IPS-11a (cell line): ENCODE measurements around the gene MTOR.

ENCODE experiments used
- H3K4me3 ChIP-seq: one replicate; pipeline ENCODE4 v1.5.1; 2013; ENCODE audit warnings: low read depth, low read length, control low read depth

The MTOR gene

DNA sequence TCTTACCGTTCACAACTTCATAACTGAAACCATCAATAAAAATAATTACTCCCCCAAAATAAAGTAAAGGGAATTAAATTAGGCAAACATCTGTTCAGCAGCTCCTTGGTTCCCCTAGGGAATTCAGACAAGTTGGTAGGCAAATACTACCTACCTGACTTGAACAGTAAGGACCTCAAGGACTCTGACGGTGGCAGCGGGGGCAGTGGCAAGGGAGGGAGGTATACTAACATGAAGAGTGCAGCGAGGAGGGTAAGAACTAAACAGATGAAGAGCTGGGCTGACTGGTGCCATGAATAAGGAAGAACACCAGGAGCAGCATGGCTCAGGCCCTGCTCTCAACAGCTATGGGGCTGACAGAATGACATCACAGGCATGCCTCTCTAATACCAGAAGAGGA is 33.1 kb downstream of the MTOR start:
- no peak overlapping the region for H3K4me3 ChIP-seq

DNA sequence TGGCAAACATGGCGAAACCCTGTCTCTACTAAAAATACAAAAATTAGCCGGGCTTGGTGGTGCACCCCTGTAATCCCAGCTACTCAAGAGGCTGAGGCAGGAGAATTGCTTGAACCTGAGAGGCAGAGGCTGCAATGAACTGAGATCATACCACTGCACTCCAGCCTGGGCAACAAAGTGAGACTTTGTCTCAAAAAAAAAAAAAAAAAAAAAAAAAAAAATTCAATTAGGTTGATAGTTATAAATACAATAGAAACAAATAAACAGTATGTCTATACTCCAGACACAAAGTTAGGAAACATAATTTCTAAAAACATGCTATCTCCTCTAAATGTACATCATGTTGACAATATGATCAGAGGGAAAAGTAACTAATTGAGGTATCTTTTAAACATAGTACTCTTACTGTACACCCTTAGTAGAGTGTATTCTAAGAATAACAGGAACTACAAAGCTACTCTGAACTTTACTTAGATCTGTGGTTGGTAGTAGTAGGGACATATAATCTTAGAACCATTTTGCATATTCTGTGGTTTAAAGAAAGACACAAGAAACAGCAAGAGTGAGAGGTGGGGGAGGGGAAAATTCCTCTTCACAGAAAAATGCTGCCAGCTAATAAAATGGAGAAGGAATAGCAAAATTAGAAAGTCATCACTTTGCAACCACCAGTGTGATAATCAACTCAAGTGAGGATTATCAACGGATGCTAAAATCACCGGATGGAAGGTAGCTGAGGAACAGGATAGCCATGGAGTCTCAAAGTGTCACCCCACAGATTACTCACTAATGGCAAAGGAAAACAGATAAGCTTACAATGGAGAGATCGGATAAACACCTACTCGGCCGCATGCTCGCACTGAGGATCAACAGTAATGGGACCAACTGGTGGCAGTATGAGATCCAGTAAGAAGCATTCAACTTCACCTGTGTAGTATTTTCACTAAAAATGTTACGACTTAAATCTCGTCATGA is 35.0 kb downstream of the MTOR start:
- no peak overlapping the region for H3K4me3 ChIP-seq

DNA sequence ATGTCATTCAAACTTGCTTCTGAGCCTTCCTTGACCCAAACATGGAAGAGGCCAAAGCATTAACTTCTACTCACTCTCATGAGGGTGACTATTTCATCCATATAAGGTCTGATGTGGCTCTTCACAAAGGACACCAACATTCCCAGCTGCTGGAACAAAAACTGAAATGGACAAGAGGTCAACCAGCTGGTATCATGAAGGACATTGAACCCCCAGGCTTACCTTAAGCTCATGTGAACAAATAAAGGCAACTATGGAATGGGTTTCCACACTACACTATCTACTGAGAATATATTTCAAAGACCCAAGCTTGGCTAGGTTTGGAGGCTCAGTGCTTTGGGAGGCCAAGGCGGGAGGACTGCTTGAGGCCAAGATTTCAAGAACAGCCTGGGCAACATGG is 46.3 kb downstream of the MTOR start:
- H3K4me3 ChIP-seq = no peak overlapping the region

DNA sequence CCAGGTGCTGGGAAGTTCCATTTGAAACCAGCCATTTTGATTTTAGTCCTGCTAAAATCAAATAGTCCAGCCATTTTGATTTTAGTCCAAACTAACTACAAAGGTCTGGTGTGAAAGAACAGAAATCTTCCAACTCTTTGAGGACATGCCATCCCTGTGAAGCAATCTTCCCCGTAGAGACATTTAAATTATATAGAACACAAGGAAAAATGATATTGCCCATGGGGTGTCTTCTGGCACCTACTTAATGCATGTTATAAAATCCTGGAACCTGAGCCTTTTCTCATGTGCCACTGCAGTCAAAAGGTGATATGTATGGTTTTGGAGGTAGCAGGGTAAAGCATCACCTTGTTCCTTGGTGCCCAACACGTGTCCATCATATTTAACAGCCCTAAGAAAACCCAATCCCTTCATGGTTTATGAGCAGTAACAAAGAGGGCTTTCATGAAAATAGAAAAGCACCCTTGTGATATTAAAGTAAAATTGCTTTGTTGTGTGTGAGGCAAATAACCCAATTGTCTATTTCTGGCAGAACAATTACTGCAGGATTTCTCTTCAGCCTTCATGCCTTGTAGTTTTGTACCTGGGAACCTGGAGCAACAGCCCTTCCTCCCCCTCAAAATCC is 46.9 kb downstream of the MTOR start:
- no peak overlapping the region for H3K4me3 ChIP-seq

DNA sequence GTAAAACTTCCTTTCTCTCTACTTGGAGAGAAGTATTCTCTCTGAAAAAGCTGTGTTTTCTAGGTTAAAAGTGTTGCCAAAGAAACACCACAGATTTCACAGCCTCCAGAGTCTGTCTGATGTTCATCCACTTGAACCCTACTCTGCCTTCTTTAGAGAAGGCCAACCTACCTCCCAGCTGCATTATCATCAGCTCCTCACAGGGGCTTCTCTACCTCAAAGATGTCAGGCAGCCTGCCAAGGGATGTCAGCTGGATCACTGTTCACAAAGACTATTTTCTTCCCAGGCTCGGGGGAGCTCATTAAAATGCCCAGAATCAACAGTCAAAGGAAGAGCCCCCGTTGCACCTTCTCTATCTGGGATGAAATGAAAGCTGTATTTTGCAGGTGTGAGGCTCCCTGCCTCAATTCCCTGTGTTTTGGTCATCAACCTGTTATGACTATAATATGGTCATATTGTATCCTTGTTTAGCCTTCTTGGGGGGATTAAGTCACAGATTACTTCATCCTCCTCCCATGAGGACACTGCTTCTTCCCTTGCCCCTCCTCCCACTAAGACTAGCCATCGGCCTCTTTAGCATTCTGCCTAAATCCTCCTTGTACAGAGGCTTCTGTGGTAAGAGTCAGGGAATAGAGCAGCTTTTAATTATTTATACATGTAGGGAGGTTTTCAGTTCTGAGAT is 47.5 kb downstream of the MTOR start:
- no peak overlapping the region for H3K4me3 ChIP-seq

DNA sequence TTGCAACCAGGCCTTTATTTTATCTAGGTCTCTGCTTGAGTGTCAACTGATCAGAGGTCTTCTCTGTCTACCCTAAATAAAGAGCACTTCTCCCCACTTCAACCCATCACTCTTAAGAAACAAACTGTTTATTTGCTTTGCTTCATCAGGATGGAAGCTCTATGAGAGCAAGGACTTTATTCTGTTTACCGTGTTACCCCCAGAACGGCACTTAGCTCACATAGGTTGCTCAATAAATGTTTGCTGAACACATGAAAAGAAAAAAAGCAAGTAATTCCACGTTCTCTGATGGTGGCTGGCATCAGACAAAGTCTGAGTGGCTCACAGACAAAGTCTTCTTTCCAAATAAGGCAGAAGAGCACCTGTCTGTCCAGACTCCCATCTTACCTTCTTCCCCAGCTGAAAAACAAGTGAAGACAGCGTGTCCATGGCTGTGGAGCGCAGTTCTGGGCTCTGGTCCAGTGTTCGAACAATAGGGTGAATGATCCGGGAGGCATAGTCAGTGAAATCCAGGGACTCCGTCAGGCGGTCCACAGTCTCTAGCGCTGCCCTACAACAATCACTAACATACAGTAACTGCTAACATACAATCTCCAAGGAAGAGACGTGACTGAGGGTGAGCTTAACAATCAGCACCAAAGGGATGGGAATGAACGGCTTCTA is 50.3 kb downstream of the MTOR start:
- no peak overlapping the region for H3K4me3 ChIP-seq

DNA sequence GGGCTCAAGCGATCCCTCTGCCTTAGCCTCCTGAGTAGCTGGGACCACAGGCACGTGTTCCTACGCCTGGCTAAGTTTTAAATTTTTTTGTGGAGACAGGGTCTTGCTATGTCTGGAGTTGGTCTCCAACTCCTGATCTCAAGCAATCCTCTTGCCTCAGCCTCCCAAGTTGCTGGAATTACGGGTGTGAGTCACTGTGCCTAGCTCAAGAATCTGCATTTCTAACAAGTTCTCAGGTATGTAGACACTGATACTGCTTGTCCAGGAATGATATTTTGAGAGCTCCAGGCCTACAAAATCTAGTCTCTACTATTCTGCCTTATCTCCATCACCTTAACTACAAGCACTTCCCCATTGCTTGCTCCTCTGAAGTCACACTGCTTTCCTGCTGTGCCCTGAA is 50.9 kb downstream of the MTOR start:
- H3K4me3 ChIP-seq = no peak overlapping the region

DNA sequence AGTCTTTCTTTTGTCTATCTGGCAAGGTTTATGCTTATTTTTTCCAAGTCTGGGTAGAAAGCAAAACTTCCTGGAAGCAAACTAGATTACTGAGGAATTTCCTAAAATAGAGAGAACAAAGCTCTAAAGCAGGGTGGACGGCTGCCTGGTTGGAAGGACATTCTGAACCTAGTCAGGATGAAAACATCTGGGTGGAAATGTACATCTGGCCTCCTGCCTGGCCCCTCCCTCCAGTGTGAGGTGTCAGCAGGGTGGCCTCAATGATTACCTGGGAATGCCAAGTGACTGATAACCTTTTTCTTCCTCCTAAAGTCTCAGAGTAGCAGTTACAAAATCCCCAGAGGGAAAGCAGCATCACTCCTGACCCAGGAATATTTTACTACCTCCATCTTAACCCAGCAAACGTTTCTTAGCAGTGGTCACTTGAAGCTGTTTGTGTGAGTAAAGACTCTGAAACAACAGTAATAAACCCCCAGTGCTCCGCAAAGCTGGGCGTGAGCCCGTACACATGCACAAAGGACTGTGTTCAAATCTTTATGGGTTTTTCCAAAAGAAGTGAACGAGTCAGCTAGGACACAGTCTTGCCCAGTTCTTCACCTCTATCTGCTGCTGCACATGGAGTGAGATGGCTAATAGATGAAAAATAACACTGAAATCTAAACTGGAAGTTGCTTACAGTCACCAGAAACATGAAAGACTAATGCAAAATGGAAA is 54.3 kb downstream of the MTOR start:
- H3K4me3 ChIP-seq = no peak overlapping the region

DNA sequence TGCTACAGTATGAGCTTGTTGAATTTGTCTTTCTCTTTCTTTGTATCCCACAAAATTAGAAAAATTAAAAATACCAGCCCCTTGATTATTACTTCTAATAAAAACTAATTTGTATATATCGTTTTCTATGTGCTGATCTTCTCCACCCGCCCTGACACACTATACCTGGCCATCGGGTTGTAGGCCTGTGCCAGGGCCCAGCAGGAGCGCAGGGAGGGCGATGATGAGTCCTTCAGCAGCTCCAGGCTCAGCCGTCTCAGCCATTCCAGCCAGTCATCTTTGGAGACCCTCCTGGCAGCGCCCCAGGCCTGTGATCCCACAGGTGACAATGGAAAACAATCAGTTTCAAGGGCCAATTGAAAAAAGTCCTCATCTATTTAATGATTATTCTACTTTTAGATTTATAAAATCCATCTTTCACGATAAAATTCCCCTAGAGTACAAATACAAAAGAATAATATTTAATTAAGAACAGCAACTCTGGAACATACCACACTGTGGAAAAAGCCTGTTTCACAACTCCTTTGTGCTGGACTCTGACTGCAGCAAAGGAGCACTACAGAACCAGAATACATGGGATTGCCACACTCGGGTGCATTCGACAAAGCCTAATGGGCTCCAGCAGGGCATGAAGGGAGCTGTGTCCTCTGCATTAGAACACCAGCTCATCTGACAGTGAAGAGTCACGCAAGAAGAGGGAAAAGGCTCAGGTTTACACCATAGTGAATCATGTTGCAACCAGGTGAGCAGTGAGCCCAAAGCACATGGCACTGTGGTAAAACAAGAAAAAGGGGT is 57.8 kb downstream of the MTOR start:
- H3K4me3 ChIP-seq = no peak overlapping the region

DNA sequence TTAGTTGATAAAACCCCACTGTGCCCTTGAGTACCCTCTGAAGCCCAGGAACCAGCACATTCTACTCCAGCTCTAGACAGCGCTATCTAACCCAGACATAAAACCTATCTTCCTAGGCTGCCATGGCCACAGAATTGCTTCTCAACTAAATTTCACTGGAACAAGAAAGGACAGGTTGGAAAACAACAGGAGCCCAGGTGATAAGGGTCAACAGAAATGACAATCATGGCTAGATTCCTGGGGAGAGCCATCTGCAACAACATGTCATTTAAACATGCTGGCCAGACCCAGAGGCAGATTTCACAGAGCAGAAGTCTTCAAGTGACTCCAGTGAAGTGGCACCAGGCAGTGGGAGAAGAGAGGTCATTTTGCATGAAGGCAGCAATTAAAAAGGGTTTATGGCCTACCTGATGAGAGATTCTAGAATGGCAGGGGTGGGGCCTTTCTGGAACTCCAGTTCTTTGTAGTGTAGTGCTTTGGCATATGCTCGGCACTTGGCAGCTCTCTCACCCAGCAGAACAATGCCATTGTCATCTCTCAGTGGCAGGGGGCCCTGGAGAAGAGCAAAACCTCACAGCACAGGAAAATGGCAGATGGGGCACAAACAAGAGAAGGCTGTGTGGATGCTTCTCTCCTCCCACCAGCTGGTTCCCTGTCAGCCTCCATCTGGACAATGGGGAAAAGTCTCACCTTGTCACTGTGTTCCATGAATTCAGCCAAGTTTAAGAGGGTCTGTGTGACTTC is 63.3 kb downstream of the MTOR start:
- no peak overlapping the region for H3K4me3 ChIP-seq

DNA sequence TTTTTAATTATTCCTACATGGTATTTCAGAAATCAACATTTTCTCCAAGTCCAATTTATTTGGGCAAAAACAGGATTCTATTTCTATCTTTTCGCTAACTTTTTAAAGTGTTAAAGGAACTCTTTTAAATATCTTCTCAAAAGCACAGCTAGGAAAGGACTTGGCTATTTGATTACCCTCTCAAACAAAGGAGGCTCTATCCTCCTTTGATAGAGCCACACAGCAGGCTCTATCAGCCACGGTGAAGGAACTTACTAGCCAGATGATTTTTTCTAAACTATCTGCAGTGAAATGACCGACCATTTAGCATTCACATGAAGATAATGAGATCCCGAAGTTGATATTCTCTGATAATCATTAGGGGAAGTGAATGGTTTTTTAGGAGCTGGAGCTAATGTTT is 64.1 kb downstream of the MTOR start:
- H3K4me3 ChIP-seq = no peak overlapping the region

DNA sequence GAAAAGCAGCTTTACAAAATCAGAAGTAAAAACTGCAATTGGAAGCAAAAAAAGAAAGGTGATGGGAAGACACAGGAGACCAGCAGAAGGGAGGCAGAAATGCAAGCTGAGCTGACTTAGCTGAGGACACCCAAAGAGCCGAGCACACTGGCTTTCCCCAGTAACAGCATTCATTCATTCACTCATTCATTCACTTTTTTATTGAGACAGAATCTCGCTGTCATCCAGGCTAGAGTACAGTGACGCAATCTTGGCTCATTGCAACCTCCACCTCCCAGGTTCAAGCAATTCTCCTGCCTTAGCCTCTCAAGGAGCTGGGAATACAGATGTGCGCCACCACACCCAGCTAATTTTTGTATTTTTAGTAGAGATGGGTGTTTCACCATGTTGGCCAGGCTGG is 65.0 kb downstream of the MTOR start:
- no peak overlapping the region for H3K4me3 ChIP-seq

DNA sequence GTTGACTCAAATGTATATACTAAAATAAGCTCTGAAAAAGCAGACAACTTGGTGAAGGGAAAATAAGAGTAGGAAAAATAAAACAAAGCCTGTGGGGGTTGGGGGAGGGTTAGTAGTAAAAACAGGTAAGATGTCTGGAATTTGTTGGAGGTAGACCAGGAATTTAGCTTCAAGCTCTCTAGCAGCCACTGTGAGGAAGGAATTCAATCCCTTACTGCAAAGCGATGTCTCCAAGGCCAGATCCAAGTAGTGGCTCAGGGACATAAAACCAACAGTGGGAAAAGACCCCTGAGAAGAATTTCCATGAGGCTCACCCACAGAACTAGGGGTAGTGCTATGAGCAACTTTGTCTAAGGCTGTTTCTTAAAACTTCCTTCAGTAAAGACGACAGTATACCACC is 65.4 kb downstream of the MTOR start:
- no peak overlapping the region for H3K4me3 ChIP-seq

DNA sequence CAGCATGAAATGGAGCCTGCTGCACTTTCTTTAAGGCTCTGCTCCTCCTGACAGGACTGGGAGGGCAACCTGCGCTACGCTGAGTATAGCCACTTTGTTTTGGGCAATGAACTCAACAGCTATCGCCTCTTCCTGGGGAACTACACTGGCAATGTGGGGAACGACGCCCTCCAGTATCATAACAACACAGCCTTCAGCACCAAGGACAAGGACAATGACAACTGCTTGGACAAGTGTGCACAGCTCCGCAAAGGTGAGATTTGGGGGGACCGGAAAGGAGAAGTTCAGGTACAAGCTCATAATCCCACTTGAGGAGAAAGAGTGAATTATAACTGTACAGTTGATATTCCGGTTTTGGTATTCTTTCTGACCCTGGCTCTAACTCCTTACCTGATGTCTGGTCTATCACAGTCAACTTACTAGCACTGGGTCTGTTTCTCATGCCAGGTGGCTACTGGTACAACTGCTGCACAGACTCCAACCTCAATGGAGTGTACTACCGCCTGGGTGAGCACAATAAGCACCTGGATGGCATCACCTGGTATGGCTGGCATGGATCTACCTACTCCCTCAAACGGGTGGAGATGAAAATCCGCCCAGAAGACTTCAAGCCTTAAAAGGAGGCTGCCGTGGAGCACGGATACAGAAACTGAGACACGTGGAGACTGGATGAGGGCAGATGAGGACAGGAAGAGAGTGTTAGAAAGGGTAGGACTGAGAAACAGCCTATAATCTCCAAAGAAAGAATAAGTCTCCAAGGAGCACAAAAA is 67.8 kb downstream of the MTOR start:
- H3K4me3 ChIP-seq = no peak overlapping the region

DNA sequence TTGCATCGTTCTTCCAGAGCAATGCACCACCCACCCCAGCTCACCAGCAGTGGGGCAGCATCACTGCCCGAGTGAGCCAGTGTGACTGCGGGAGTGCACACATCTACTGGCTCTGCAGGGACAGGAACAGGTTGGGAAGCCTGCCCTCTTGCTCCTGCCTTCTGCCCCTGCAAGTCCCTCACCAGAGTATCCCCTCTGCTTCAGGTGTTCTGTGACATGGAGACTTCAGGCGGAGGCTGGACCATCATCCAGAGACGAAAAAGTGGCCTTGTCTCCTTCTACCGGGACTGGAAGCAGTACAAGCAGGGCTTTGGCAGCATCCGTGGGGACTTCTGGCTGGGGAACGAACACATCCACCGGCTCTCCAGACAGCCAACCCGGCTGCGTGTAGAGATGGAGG is 69.0 kb downstream of the MTOR start:
- H3K4me3 ChIP-seq = no peak overlapping the region

DNA sequence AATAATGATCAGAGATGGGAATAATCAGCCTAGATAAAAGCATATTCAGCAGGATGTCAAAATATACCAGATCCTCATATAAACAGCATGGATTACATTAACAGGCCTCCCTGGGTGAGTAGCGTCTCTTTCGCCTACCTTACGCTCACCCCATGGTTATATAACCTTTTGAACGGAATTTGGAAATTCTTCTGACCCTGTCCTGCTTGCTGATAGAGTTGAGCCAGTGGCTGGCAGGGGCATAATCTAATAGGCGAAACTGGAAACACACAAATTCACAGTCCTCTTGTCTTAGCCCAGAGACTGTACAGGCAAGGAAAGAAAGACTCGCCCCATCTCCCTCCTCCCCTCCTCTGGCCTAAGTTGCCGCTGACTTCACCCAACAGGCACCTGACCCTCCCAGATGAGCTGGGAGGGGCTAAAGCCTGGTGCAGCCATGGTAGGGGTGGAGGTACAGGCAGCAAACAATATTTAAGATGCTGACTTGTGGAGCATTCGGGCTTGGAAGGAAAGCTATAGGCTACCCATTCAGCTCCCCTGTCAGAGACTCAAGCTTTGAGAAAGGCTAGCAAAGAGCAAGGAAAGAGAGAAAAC is 73.4 kb downstream of the MTOR start, which contains the start of gene ANGPTL7:
Gene ANGPTL7, plus strand, starts transcription at position 498 of the 594 bp plus-strand sequence. CDS start 225 bp downstream, outside the sequence.
- no peak within 1 kb of the TSS for H3K4me3 ChIP-seq

DNA sequence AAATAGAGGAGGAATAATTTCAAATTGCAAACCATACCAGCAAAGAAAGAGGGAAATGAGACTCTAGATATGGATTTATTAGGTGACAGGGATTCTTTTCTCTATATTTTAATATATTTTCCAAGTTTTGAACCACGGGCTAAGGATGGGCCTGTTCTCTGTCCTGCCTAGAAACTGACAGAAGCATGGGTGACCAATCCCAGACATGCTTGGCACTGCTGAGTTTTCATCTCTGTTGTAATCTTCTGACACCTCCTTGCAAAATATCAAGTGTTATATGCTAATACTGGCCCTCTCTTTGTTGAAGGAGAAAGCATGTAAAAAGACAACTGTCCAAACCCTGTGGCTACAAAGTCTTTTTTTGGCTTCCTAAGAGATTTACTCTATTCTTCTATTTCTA is 74.0 kb downstream of the MTOR start:
- H3K4me3 ChIP-seq = no peak overlapping the region

DNA sequence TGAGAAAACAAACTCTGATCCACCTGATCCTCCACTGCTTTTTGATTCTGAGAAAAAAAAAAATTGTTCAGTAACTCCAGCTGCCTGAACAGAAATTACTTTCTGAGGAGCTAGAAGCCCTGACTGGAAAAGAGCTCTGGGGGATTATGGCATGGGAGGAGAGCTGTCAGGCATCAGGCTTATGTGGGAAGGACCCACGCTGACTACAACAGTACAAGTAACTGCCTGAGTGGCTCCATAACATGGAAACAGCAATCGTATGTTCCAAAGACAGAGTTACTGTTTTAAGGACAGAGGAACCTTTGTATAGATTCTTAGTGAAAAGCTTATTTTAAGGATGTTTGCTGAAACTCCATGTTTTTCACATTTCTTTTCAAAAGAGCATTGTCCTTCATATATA is 74.4 kb downstream of the MTOR start:
- H3K4me3 ChIP-seq = no peak overlapping the region
